ENCODE measurements around the gene OXER1. TPM values are rescaled to one million over a fixed set of nuclear protein-coding genes. Genes with fewer than 3 reads are reported as not detected.
"Not testable (repeated sequence)": the region's sequence is repeated elsewhere in the genome, so short reads cannot be mapped to it uniquely, and the experiment has no call there.

Gene OXER1
- total RNA-seq, 2 donors from 2014 or later: 4.5 to 5.6 TPM

DNA sequence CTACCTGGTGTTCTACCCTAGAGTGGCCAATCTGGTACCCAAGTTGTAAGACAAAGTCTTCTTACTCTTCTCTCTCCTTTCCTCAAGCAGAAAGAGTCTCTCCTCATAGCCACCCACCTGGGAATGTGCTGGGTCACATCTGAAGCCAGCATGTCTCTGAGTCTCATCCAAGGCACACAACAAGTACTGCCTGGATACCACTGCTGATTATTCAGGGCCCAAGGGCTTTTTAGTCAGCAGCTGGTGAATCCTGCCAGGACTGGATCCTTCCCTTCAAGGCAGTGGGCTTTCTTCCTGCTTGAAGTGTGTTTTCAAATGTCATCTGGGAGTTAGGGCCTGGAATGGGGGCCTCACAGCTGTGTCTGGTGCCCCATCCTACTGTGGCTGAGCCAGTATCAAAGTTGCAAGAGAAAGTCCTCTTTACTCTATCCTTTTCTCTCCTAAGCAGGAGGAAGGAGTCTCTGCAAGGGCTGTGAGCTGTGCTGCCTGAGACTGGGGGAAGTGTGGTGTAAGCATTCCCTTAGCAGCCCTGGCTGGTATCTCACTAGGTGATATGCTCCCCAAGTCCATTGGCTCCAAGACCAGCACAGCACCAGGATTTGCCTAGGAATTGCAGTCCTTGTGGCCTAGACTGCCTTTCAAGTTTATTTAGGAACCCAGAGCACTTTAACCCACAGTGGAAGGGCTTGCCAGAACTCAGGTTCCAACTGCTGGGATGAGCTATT is 27.2 kb downstream of the OXER1 start:
- Histone ChIP-seq H3K27me3 (replicated peaks; ENCODE audit: insufficient read depth) (no peaks in the 10 kb centered on the region), H3K9me3 (no peaks in the 10 kb centered on the region), H3K27ac (no peak overlapping the region), H3K4me3 (no peak overlapping the region), H3K4me1 (replicated peaks) (no peaks in the 10 kb centered on the region), H3K36me3 (no peaks in the 10 kb centered on the region)
- TF ChIP-seq POLR2AphosphoS5 (IDR thresholded peaks at IDR 0.05) (no peak), POLR2A (IDR thresholded peaks at IDR 0.05) (no peak)
- TF ChIP-seq, protein P1, sequence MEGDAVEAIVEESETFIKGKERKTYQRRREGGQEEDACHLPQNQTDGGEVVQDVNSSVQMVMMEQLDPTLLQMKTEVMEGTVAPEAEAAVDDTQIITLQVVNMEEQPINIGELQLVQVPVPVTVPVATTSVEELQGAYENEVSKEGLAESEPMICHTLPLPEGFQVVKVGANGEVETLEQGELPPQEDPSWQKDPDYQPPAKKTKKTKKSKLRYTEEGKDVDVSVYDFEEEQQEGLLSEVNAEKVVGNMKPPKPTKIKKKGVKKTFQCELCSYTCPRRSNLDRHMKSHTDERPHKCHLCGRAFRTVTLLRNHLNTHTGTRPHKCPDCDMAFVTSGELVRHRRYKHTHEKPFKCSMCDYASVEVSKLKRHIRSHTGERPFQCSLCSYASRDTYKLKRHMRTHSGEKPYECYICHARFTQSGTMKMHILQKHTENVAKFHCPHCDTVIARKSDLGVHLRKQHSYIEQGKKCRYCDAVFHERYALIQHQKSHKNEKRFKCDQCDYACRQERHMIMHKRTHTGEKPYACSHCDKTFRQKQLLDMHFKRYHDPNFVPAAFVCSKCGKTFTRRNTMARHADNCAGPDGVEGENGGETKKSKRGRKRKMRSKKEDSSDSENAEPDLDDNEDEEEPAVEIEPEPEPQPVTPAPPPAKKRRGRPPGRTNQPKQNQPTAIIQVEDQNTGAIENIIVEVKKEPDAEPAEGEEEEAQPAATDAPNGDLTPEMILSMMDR (IDR thresholded peaks at IDR 0.05): no peak
- intact Hi-C loops (cut with DNase I): no loop called here
- DNase-seq (ENCODE audit: low spot score): no peak

DNA sequence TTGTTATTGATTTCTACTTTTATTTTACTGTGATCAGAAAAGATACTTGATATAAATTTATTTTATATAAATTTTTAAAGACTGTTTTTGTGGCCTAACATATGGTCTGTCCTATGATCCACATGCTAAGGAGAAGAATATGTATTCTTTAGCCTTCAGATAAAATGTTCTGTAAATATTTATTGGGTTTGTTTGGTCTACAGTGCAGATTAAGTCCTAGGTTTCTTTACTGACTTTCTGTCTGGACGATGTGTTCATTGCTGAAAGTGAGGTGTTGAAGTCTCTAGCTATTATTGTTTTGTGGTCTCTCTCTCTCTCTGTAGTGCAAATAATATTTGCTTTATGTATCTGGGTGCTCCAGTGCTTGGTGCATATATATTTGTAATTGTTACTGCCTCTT is 30.1 kb downstream of the OXER1 start:
- no peaks in the 10 kb centered on the region for H3K9me3 ChIP-seq
- H3K4me1 ChIP-seq (replicated peaks): no peaks in the 10 kb centered on the region
- H3K36me3 ChIP-seq: no peaks in the 10 kb centered on the region
- intact Hi-C loops (cut with DNase I): no loop called here
- no peak overlapping the region for H3K4me3 ChIP-seq
- H3K27ac ChIP-seq: no peak overlapping the region
- DNase-seq (ENCODE audit: low spot score): no peak
- no peaks in the 10 kb centered on the region for H3K27me3 ChIP-seq (replicated peaks; ENCODE audit: insufficient read depth)
- WGBS: 77% methylated on average over 1 of the region's 1 CpG
- no peak for TF ChIP-seq POLR2A (IDR thresholded peaks at IDR 0.05)
- TF ChIP-seq POLR2AphosphoS5 (IDR thresholded peaks at IDR 0.05): no peak
- TF ChIP-seq, protein P1 (IDR thresholded peaks at IDR 0.05): no peak

DNA sequence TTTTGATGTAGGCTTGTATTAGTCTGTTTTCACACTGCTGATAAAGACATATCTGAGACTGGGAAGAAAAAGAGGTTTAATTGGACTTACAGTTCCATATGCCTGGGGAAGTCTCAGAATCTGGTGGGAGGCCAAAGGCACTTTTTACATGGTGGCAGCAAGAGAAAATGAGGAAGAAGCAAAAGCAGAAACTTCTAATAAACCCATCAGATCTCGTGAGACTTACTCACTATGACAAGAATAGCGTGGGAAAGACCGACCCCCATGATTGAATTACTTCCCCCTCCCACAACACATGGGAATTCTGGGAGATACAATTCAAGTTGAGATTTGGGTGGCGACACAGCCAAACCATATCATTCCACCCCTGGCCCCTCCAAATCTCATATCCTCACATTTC is 32.6 kb downstream of the OXER1 start:
- H3K27me3 ChIP-seq (replicated peaks; ENCODE audit: insufficient read depth); H3K9me3 ChIP-seq; H3K36me3 ChIP-seq; H3K4me1 ChIP-seq (replicated peaks); intact Hi-C loops (cut with DNase I); H3K4me3 ChIP-seq; H3K27ac ChIP-seq; DNase-seq (ENCODE audit: low spot score): not testable (repeated sequence)
- 94% methylated on average over 4 of the region's 4 CpGs for WGBS

DNA sequence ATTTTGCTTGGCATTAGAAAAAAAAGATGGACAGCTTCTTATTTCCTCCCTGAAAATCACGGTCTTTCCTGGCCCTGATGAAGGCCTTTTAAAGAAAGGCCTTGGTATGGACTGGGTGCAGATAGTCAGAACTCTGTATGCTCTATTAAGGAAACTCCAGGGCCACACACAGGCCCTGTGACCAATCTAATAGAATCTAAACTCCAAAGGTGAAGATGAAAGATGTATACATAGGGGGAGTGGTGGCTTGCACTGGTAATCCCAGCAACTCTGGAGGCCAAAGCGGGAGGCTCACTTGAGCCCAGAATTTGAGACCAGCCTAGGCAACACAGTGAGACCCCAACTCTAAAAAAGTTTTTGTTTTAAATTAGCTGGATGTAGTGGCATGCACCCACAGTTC is 37.3 kb downstream of the OXER1 start:
- WGBS: 88% methylated on average over 2 of the region's 2 CpGs
- Histone ChIP-seq H3K4me1 (replicated peaks) (no peaks in the 10 kb centered on the region), H3K27ac (no peak overlapping the region), H3K9me3 (no peaks in the 10 kb centered on the region), H3K36me3 (no peaks in the 10 kb centered on the region), H3K27me3 (replicated peaks; ENCODE audit: insufficient read depth) (no peaks in the 10 kb centered on the region), H3K4me3 (no peak overlapping the region)
- no peak for DNase-seq (ENCODE audit: low spot score)
- TF ChIP-seq, protein P1 (IDR thresholded peaks at IDR 0.05): no peak
- no peak for TF ChIP-seq POLR2A (IDR thresholded peaks at IDR 0.05)
- intact Hi-C loops (cut with DNase I): no loop called here

DNA sequence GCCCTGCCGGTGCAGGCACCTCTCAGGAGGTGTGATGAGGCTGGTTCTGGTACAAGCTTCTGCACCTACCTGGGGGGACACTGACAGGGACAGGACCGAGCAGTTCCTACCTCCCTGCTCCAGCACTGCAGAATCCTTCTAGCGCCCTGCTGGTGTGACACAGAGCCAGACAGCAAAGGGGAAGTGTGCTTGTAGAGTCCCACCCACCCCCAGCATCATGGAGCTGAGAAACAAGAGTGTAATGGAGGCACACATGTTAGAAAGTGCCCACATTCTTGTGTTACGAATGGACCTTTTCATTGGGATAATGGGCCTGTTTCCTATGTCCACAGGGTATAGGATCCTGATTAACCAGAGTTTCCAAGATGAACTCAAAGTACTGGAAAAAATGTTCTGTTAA is 38.3 kb downstream of the OXER1 start:
- H3K27me3 ChIP-seq (replicated peaks; ENCODE audit: insufficient read depth): no peaks in the 10 kb centered on the region
- no peak for DNase-seq (ENCODE audit: low spot score)
- no peaks in the 10 kb centered on the region for H3K4me1 ChIP-seq (replicated peaks)
- no peaks in the 10 kb centered on the region for H3K36me3 ChIP-seq
- no peak overlapping the region for H3K27ac ChIP-seq
- 86% methylated on average over 4 of the region's 4 CpGs for WGBS
- intact Hi-C loops (cut with DNase I): no loop called here
- no peaks in the 10 kb centered on the region for H3K9me3 ChIP-seq
- no peak for TF ChIP-seq POLR2AphosphoS5 (IDR thresholded peaks at IDR 0.05)
- no peak overlapping the region for H3K4me3 ChIP-seq

DNA sequence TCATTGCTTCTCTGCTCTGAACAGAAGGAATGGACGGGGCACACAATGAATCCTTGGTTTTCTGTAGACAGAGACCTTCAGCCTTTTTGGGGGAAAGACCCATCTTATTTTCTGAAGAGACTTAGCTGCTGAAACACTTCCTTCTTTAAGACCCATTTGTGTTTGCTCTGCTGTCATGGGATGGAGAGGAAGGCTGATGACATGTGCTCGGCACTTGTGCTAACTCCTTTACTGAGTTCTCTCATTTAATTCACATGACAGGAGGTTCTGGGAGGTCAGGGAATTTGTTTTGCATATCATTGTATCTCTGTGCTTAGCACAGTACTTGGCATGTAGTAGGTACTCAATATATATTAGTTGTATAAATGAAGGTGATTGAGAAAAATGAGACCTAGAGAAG is 39.0 kb downstream of the OXER1 start:
- DNase-seq (ENCODE audit: low spot score): no peak
- intact Hi-C loops (cut with DNase I): no loop called here
- H3K9me3 ChIP-seq: no peaks in the 10 kb centered on the region
- H3K27ac ChIP-seq: no peak overlapping the region
- no peaks in the 10 kb centered on the region for H3K4me1 ChIP-seq (replicated peaks)
- H3K27me3 ChIP-seq (replicated peaks; ENCODE audit: insufficient read depth): no peaks in the 10 kb centered on the region
- TF ChIP-seq POLR2A (IDR thresholded peaks at IDR 0.05) (no peak), POLR2AphosphoS5 (IDR thresholded peaks at IDR 0.05) (no peak)
- TF ChIP-seq, protein P1 (IDR thresholded peaks at IDR 0.05): no peak
- no peak overlapping the region for H3K4me3 ChIP-seq
- 85% methylated on average over 2 of the region's 2 CpGs for WGBS
- H3K36me3 ChIP-seq: no peaks in the 10 kb centered on the region

All from prostate gland (tissue), 2 donors.